ENCODE results near the gene ZBTB22.
"Not testable (repeated sequence)": the region's sequence is repeated elsewhere in the genome, so short reads cannot be mapped to it uniquely, and the experiment has no call there.

ZBTB22 gene

DNA sequence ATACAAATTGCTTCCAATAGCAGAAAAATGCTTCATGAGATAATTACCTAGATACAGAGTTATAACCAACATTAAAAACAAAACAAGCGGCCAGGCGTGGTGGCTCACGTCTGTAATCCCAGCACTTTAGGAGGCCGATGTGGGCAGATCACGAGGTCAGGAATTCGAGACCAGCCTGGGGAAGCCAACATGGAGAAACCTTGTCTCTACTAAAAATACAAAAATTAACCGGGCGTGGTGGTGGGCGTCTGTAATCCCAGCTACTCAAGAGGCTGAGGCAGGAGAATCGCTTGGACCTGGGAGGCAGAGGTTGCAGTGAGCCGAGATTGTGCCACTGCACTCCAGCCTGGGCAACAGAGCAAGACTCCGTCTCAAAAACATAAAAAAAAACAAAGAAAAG lies 45.9 kb upstream of the ZBTB22 start:
- H3K79me2 ChIP-seq (ENCODE audit: insufficient read depth, low read length); H3K4me3 ChIP-seq (ENCODE audit: low read length, poor library complexity, severe bottlenecking): not testable (repeated sequence)

DNA sequence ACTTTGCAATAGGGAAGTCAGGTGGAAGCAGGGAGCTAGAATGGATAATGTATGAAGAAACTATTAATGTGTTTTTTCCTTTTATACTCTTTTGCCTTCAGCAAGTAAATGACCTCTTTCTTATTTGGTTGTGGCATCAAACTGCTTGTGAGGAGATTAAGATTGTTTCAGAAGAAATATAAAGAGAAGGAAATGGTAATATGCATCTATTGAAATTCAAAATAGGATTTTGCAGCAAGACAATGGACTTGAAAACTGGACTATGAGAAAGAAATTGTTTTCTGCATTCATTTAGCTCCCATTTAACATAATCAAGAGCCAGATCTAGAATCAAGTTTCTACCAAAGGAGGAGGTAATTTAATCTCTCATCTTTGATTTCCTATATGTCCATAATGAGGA lies 41.8 kb upstream of the ZBTB22 start:
- Histone ChIP-seq H3K79me2 (ENCODE audit: insufficient read depth, low read length) (no peaks in the 10 kb centered on the region), H3K27me3 (ENCODE audit: insufficient read depth, low read length, poor library complexity, severe bottlenecking) (peaks cover 13% of the 10 kb centered on the region), H3K36me3 (ENCODE audit: insufficient read depth, low read length) (no peaks in the 10 kb centered on the region), H2AFZ (ENCODE audit: low read length) (no peak overlapping the region), H3F3A (ENCODE audit: low read depth) (no peaks in the 10 kb centered on the region), H3K4me1 (ENCODE audit: insufficient read depth, low read length, poor library complexity, severe bottlenecking) (no peaks in the 10 kb centered on the region), H3K9me3 (ENCODE audit: insufficient read depth, low read depth, low read length) (no peaks in the 10 kb centered on the region), H3K9ac (ENCODE audit: low read depth, low read length, poor library complexity, severe bottlenecking) (no peak overlapping the region), H3K4me3 (ENCODE audit: low read length, poor library complexity, severe bottlenecking) (no peak overlapping the region), H3K9me2 (replicated peaks; ENCODE audit: low read depth, low read length) (no peaks in the 10 kb centered on the region), H4K20me1 (ENCODE audit: insufficient read depth, low read length, poor library complexity, severe bottlenecking) (no peaks in the 10 kb centered on the region), H3K4me2 (ENCODE audit: low read depth, low read length, poor library complexity, severe bottlenecking) (no peak overlapping the region)
- TF ChIP-seq, protein P1, sequence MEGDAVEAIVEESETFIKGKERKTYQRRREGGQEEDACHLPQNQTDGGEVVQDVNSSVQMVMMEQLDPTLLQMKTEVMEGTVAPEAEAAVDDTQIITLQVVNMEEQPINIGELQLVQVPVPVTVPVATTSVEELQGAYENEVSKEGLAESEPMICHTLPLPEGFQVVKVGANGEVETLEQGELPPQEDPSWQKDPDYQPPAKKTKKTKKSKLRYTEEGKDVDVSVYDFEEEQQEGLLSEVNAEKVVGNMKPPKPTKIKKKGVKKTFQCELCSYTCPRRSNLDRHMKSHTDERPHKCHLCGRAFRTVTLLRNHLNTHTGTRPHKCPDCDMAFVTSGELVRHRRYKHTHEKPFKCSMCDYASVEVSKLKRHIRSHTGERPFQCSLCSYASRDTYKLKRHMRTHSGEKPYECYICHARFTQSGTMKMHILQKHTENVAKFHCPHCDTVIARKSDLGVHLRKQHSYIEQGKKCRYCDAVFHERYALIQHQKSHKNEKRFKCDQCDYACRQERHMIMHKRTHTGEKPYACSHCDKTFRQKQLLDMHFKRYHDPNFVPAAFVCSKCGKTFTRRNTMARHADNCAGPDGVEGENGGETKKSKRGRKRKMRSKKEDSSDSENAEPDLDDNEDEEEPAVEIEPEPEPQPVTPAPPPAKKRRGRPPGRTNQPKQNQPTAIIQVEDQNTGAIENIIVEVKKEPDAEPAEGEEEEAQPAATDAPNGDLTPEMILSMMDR (conservative IDR thresholded peaks at IDR 0.05; ENCODE audit: low read length): no peak
- TF ChIP-seq EZH2phosphoT487 (IDR thresholded peaks at IDR 0.05; ENCODE audit: borderline replicate concordance): no peak

More for the DNA sequence above, 45.9 kb upstream of the ZBTB22 start:
- not testable (repeated sequence) for H4K20me1 ChIP-seq (ENCODE audit: insufficient read depth, low read length, poor library complexity, severe bottlenecking); H3K9ac ChIP-seq (ENCODE audit: low read depth, low read length, poor library complexity, severe bottlenecking); H3K4me1 ChIP-seq (ENCODE audit: insufficient read depth, low read length, poor library complexity, severe bottlenecking); H2AFZ ChIP-seq (ENCODE audit: low read length); H3F3A ChIP-seq (ENCODE audit: low read depth); H3K36me3 ChIP-seq (ENCODE audit: insufficient read depth, low read length); H3K9me3 ChIP-seq (ENCODE audit: insufficient read depth, low read depth, low read length); H3K9me2 ChIP-seq (replicated peaks; ENCODE audit: low read depth, low read length); H3K4me2 ChIP-seq (ENCODE audit: low read depth, low read length, poor library complexity, severe bottlenecking)
- peaks cover 13% of the 10 kb centered on the region for H3K27me3 ChIP-seq (ENCODE audit: insufficient read depth, low read length, poor library complexity, severe bottlenecking)

DNA sequence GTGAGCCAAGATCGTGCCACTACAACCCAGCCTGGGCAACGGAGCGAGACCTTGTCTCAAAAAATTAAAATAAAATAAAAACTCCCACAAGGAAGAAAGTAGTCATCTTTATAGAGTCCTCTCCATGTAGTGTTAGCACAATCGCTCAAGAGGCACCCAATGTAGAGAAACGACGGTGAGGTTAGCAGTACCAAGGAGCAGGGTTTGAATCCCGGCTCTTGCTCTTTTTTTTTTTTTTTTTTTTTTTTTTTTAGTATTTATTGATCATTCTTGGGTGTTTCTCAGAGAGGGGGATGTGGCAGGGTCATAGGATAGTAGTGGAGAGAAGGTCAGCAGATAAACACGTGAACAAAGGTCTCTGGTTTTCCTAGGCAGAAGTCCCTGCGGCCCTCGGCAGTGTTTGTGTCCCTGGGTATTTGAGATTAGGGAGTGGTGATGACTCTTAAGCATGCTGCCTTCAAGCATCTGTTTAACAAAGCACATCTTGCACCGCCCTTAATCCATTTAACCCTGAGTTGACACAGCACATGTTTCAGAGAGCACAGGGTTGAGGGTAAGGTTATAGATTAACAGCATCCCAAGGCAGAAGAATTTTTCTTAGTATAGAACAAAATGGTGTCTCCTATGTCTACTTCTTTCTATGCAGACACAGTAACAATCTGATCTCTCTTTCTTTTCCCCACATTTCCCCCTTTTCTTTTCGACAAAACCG lies 39.8 kb upstream of the ZBTB22 start:
- not testable (repeated sequence) for H3K36me3 ChIP-seq (ENCODE audit: insufficient read depth, low read length); H3K4me1 ChIP-seq (ENCODE audit: insufficient read depth, low read length, poor library complexity, severe bottlenecking); H4K20me1 ChIP-seq (ENCODE audit: insufficient read depth, low read length, poor library complexity, severe bottlenecking); H3F3A ChIP-seq (ENCODE audit: low read depth); H3K4me3 ChIP-seq (ENCODE audit: low read length, poor library complexity, severe bottlenecking); H3K4me2 ChIP-seq (ENCODE audit: low read depth, low read length, poor library complexity, severe bottlenecking); H3K9me3 ChIP-seq (ENCODE audit: insufficient read depth, low read depth, low read length); H3K9me2 ChIP-seq (replicated peaks; ENCODE audit: low read depth, low read length); H3K79me2 ChIP-seq (ENCODE audit: insufficient read depth, low read length); H3K9ac ChIP-seq (ENCODE audit: low read depth, low read length, poor library complexity, severe bottlenecking); H2AFZ ChIP-seq (ENCODE audit: low read length)
- peaks cover 13% of the 10 kb centered on the region for H3K27me3 ChIP-seq (ENCODE audit: insufficient read depth, low read length, poor library complexity, severe bottlenecking)

DNA sequence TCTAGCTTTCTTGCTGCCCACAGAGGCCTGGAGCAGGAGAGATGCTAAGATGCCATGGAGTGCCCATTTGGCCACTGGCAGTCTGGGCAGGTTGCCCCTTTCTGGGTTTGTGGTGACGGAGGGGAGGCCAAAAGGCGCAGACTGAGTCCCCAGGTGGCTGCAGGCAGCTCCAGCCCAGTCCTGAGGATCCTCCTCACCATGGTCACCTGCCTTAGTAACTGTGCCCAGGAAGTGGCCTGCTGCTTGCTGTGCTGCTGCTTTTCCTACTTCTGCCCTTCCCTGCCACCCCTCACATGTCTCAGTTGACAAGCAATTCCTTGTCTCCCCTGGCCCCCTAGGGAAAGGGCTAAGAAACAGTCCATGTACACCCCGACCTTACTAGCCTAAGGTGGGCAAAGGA lies 38.8 kb upstream of the ZBTB22 start:
- no peak for TF ChIP-seq EZH2phosphoT487 (IDR thresholded peaks at IDR 0.05; ENCODE audit: borderline replicate concordance)
- TF ChIP-seq, protein P1 (conservative IDR thresholded peaks at IDR 0.05; ENCODE audit: low read length): no peak
- H3K9ac ChIP-seq (ENCODE audit: low read depth, low read length, poor library complexity, severe bottlenecking): no peak overlapping the region
- H3K9me3 ChIP-seq (ENCODE audit: insufficient read depth, low read depth, low read length): no peaks in the 10 kb centered on the region
- no peaks in the 10 kb centered on the region for H3K79me2 ChIP-seq (ENCODE audit: insufficient read depth, low read length)
- no peaks in the 10 kb centered on the region for H3K9me2 ChIP-seq (replicated peaks; ENCODE audit: low read depth, low read length)
- peaks cover 6% of the 10 kb centered on the region for H3K27me3 ChIP-seq (ENCODE audit: insufficient read depth, low read length, poor library complexity, severe bottlenecking)
- H3F3A ChIP-seq (ENCODE audit: low read depth): no peaks in the 10 kb centered on the region
- H3K4me3 ChIP-seq (ENCODE audit: low read length, poor library complexity, severe bottlenecking): no peak overlapping the region
- no peaks in the 10 kb centered on the region for H3K4me1 ChIP-seq (ENCODE audit: insufficient read depth, low read length, poor library complexity, severe bottlenecking)
- H2AFZ ChIP-seq (ENCODE audit: low read length): no peak overlapping the region
- H3K36me3 ChIP-seq (ENCODE audit: insufficient read depth, low read length): no peaks in the 10 kb centered on the region
- no peaks in the 10 kb centered on the region for H4K20me1 ChIP-seq (ENCODE audit: insufficient read depth, low read length, poor library complexity, severe bottlenecking)
- no peak overlapping the region for H3K4me2 ChIP-seq (ENCODE audit: low read depth, low read length, poor library complexity, severe bottlenecking)

DNA sequence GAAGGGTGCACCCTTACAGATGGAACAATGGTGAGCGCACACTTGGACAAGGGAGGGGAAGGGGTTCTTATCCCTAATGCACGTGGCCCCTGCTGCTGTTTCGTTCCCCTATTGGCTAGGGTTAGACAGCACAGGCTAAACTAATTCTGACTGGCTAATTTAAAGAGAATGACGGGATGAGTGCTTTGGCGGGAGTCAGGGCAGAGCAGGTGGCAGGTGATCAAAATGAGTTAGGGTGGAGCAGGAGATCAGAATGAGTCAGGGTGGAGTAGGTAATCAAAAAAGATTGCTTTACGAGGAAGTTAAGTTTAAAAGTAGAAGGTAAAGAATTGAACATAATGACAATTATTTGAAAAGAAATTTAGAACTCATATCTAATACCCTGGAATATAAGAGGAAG lies 38.3 kb upstream of the ZBTB22 start:
- H3K79me2 ChIP-seq (ENCODE audit: insufficient read depth, low read length); H3F3A ChIP-seq (ENCODE audit: low read depth); H3K9ac ChIP-seq (ENCODE audit: low read depth, low read length, poor library complexity, severe bottlenecking); H3K36me3 ChIP-seq (ENCODE audit: insufficient read depth, low read length); H3K4me2 ChIP-seq (ENCODE audit: low read depth, low read length, poor library complexity, severe bottlenecking); H3K9me2 ChIP-seq (replicated peaks; ENCODE audit: low read depth, low read length); H2AFZ ChIP-seq (ENCODE audit: low read length); H3K27me3 ChIP-seq (ENCODE audit: insufficient read depth, low read length, poor library complexity, severe bottlenecking); H3K9me3 ChIP-seq (ENCODE audit: insufficient read depth, low read depth, low read length); H3K4me3 ChIP-seq (ENCODE audit: low read length, poor library complexity, severe bottlenecking); H4K20me1 ChIP-seq (ENCODE audit: insufficient read depth, low read length, poor library complexity, severe bottlenecking); H3K4me1 ChIP-seq (ENCODE audit: insufficient read depth, low read length, poor library complexity, severe bottlenecking): not testable (repeated sequence)

Data from Loucy (cell line).